IPS-18c (cell line): ENCODE results near the gene RSAD1.

Experiments used
- H3K4me3 ChIP-seq: 2 replicates; pipeline ENCODE4 v1.7.0; 2013; ENCODE audit warnings: low read depth, mild to moderate bottlenecking, low read length, moderate library complexity; ENCODE audit not compliant: insufficient read depth
- H3K9me3 ChIP-seq: one replicate; pipeline ENCODE4 v1.6.1; 2013; ENCODE audit warnings: mild to moderate bottlenecking, low read length, moderate library complexity; ENCODE audit not compliant: control insufficient read depth, insufficient read depth

The RSAD1 gene

GRCh38 chr17:50522766-50523165 is 44.1 kb downstream of the RSAD1 start:
- no peak overlapping the region for H3K4me3 ChIP-seq
- H3K9me3 ChIP-seq = no peaks in the 10 kb centered on the region

- H3K9me3 ChIP-seq = no peaks in the 10 kb centered on the region
- H3K4me3 ChIP-seq = no peak overlapping the region
Observed at GRCh38 chr17:50523208-50523607, 44.5 kb downstream of the RSAD1 start.

- Histone ChIP-seq H3K9me3 (no peaks in the 10 kb centered on the region), H3K4me3 (no peak overlapping the region)
Observed at GRCh38 chr17:50524838-50525237, 46.2 kb downstream of the RSAD1 start.

GRCh38 chr17:50527155-50527762 is 48.6 kb downstream of the RSAD1 start:
- Histone ChIP-seq H3K4me3 (no peak overlapping the region), H3K9me3 (no peaks in the 10 kb centered on the region)

GRCh38 chr17:50527949-50528474 is 49.4 kb downstream of the RSAD1 start:
- Histone ChIP-seq H3K4me3 (no peak overlapping the region), H3K9me3 (no peaks in the 10 kb centered on the region)

- H3K4me3 ChIP-seq = no peak overlapping the region
- no peaks in the 10 kb centered on the region for H3K9me3 ChIP-seq
Observed at GRCh38 chr17:50529849-50530248, 51.2 kb downstream of the RSAD1 start.

GRCh38 chr17:50531428-50532025 is 52.9 kb downstream of the RSAD1 start:
- Histone ChIP-seq H3K4me3 (no peak overlapping the region), H3K9me3 (no peaks in the 10 kb centered on the region)

GRCh38 chr17:50532452-50533024 is 53.9 kb downstream of the RSAD1 start, which contains the start of gene EPN3:
TSS of gene EPN3 (plus strand) at chr17:50532735. CDS start at chr17:50536557, 3,822 bp downstream.
- no peaks in the 10 kb centered on the region for H3K9me3 ChIP-seq

GRCh38 chr17:50533185-50533584 is 54.5 kb downstream of the RSAD1 start:
- peak overlapping the region; percentile 71 for H3K4me3 ChIP-seq

More at GRCh38 chr17:50532452-50533024, 53.9 kb downstream of the RSAD1 start, which contains the start of gene EPN3:
- peak within 1 kb of the TSS; percentile 71 for H3K4me3 ChIP-seq

GRCh38 chr17:50533720-50534148 is 55.1 kb downstream of the RSAD1 start:
- Histone ChIP-seq H3K9me3 (no peaks in the 10 kb centered on the region), H3K4me3 (peak overlapping the region; percentile 71)

More at GRCh38 chr17:50533185-50533584, 54.5 kb downstream of the RSAD1 start:
- no peaks in the 10 kb centered on the region for H3K9me3 ChIP-seq

- Histone ChIP-seq H3K4me3 (peak overlapping the region; percentile 36), H3K9me3 (no peaks in the 10 kb centered on the region)
Observed at GRCh38 chr17:50534222-50534978, 55.7 kb downstream of the RSAD1 start.

- no peaks in the 10 kb centered on the region for H3K9me3 ChIP-seq
- H3K4me3 ChIP-seq = no peak overlapping the region
Observed at GRCh38 chr17:50534979-50535326, 56.3 kb downstream of the RSAD1 start.

- no peak overlapping the region for H3K4me3 ChIP-seq
- H3K9me3 ChIP-seq = no peaks in the 10 kb centered on the region
Observed at GRCh38 chr17:50535407-50535806, 56.7 kb downstream of the RSAD1 start.
